Duodenal mucosa (tissue), 2 donors: ENCODE measurements around the gene MIEF1.

Experiments
- H3K27ac ChIP-seq: one replicate; pipeline ENCODE4 v1.7.0; 2013; ENCODE audit warnings: low read depth, low read length
- H3K27me3 ChIP-seq, 2 donors: one replicate each; pipeline ENCODE4 v1.7.0; 2013; ENCODE audit warnings: low read length in 2 of 2, control low read depth in 1 of 2; ENCODE audit not compliant: insufficient read depth in 2 of 2, control insufficient read depth in 1 of 2
- H3K36me3 ChIP-seq, 2 donors: one replicate each; pipeline ENCODE4 v1.7.0; 2013; ENCODE audit warnings: low read length in 2 of 2, control low read depth in 1 of 2; ENCODE audit not compliant: insufficient read depth in 2 of 2, control insufficient read depth in 1 of 2
- H3K4me1 ChIP-seq, 2 donors: one replicate each; pipeline ENCODE4 v1.7.0; 2013; ENCODE audit warnings: low read length in 2 of 2, control low read depth in 1 of 2; ENCODE audit not compliant: insufficient read depth in 2 of 2, control insufficient read depth in 1 of 2
- H3K4me3 ChIP-seq, 2 donors: one replicate each; pipeline ENCODE4 v1.7.0; 2013; ENCODE audit warnings: low read length in 2 of 2, low read depth in 1 of 2
- H3K9ac ChIP-seq, 2 donors: one replicate each; pipeline ENCODE4 v1.7.0; 2013; ENCODE audit warnings: low read length in 2 of 2, low read depth in 1 of 2
- H3K9me3 ChIP-seq, 2 donors: one replicate each; pipeline ENCODE4 v1.7.0; 2013; ENCODE audit warnings: low read length in 2 of 2, control low read depth in 1 of 2; ENCODE audit not compliant: control insufficient read depth in 1 of 2

The MIEF1 gene

GRCh38 chr22:39502109-39502788 lies at the start of gene MIEF1:
Gene MIEF1, plus strand, starts transcription at chr22:39502290. Its CDS starts 9,005 bp downstream, at chr22:39511295.
- Histone ChIP-seq H3K27me3 (no peaks in the 10 kb centered on the region), H3K36me3 (peaks cover 27 to 32% of the 10 kb centered on the region in 2 donors), H3K4me3 (peak within 1 kb of the TSS; percentile 84 to 93), H3K4me1 (peaks cover 23 to 27% of the 10 kb centered on the region in 2 donors), H3K9ac (peak within 1 kb of the TSS; percentile 70 to 91), H3K9me3 (no peaks in the 10 kb centered on the region), H3K27ac (peak within 1 kb of the TSS; percentile 44)

- Histone ChIP-seq H3K27me3 (peaks cover 10 to 11% of the 10 kb centered on the region in 2 donors), H3K27ac (no peak overlapping the region), H3K36me3 (no peaks in the 10 kb centered on the region), H3K4me3 (no peak overlapping the region), H3K9me3 (no peaks in the 10 kb centered on the region), H3K4me1 (peaks cover 23 to 25% of the 10 kb centered on the region in 2 donors), H3K9ac (no peak overlapping the region)
These were observed 49.4 kb upstream of the MIEF1 start for GRCh38 chr22:39452740-39453040.

GRCh38 chr22:39453765-39454378 lies 48.2 kb upstream of the MIEF1 start:
- no peak overlapping the region for H3K27ac ChIP-seq

GRCh38 chr22:39454385-39454871 lies 47.7 kb upstream of the MIEF1 start:
- Histone ChIP-seq H3K4me1 (peaks cover 17 to 21% of the 10 kb centered on the region in 2 donors), H3K4me3 (peak overlapping the region in 1 of 2 donors; percentile 10), H3K9me3 (no peaks in the 10 kb centered on the region), H3K27ac (no peak overlapping the region), H3K9ac (no peak overlapping the region), H3K36me3 (no peaks in the 10 kb centered on the region), H3K27me3 (peaks cover 19 to 21% of the 10 kb centered on the region in 2 donors)

More at GRCh38 chr22:39453765-39454378, 48.2 kb upstream of the MIEF1 start:
- Histone ChIP-seq H3K27me3 (peaks cover 19 to 21% of the 10 kb centered on the region in 2 donors), H3K4me3 (no peak overlapping the region), H3K9ac (no peak overlapping the region), H3K36me3 (no peaks in the 10 kb centered on the region), H3K4me1 (peaks cover 19 to 23% of the 10 kb centered on the region in 2 donors), H3K9me3 (no peaks in the 10 kb centered on the region)

GRCh38 chr22:39456522-39457197 lies 45.4 kb upstream of the MIEF1 start, which contains the start of gene MGAT3:
Gene MGAT3, plus strand, starts transcription at chr22:39457012. Its CDS starts 30,336 bp downstream, at chr22:39487348.
- no peak within 1 kb of the TSS for H3K27ac ChIP-seq
- peaks cover 19 to 24% of the 10 kb centered on the region in 2 donors for H3K27me3 ChIP-seq
- H3K4me1 ChIP-seq: peaks cover 14 to 17% of the 10 kb centered on the region in 2 donors
- H3K9ac ChIP-seq: no peak within 1 kb of the TSS
- H3K9me3 ChIP-seq: no peaks in the 10 kb centered on the region
- no peaks in the 10 kb centered on the region for H3K36me3 ChIP-seq
- H3K4me3 ChIP-seq: peak within 1 kb of the TSS in 1 of 2 donors; percentile 51

GRCh38 chr22:39457198-39457555 lies 44.9 kb upstream of the MIEF1 start:
- H3K9me3 ChIP-seq: no peaks in the 10 kb centered on the region
- H3K36me3 ChIP-seq: no peaks in the 10 kb centered on the region
- H3K4me3 ChIP-seq: no peak overlapping the region
- H3K27me3 ChIP-seq: peaks cover 19 to 24% of the 10 kb centered on the region in 2 donors
- peaks cover 14 to 18% of the 10 kb centered on the region in 2 donors for H3K4me1 ChIP-seq
- H3K9ac ChIP-seq: no peak overlapping the region
- H3K27ac ChIP-seq: no peak overlapping the region

GRCh38 chr22:39457556-39458443 lies 44.3 kb upstream of the MIEF1 start:
- Histone ChIP-seq H3K4me1 (peaks cover 14 to 21% of the 10 kb centered on the region in 2 donors), H3K9ac (no peak overlapping the region), H3K27ac (no peak overlapping the region), H3K9me3 (no peaks in the 10 kb centered on the region), H3K36me3 (no peaks in the 10 kb centered on the region), H3K4me3 (peak overlapping the region; percentile 3 to 11), H3K27me3 (peaks cover 19 to 24% of the 10 kb centered on the region in 2 donors)

GRCh38 chr22:39458444-39459083 lies 43.5 kb upstream of the MIEF1 start:
- no peak overlapping the region for H3K9ac ChIP-seq
- no peaks in the 10 kb centered on the region for H3K9me3 ChIP-seq
- H3K27ac ChIP-seq: no peak overlapping the region
- no peaks in the 10 kb centered on the region for H3K36me3 ChIP-seq
- peaks cover 14 to 21% of the 10 kb centered on the region in 2 donors for H3K4me1 ChIP-seq
- peaks cover 19 to 24% of the 10 kb centered on the region in 2 donors for H3K27me3 ChIP-seq
- H3K4me3 ChIP-seq: peak overlapping the region; percentile 3 to 11

GRCh38 chr22:39459681-39460080 lies 42.4 kb upstream of the MIEF1 start:
- H3K36me3 ChIP-seq: no peaks in the 10 kb centered on the region
- no peak overlapping the region for H3K27ac ChIP-seq

More at GRCh38 chr22:39459681-39460080, 42.4 kb upstream of the MIEF1 start:
- peaks cover 4 to 15% of the 10 kb centered on the region in 2 donors for H3K4me1 ChIP-seq
- no peak overlapping the region for H3K4me3 ChIP-seq
- H3K9me3 ChIP-seq: no peaks in the 10 kb centered on the region
- no peak overlapping the region for H3K9ac ChIP-seq
- peaks cover 19 to 24% of the 10 kb centered on the region in 2 donors for H3K27me3 ChIP-seq
